CD4-positive, alpha-beta T cell (primary cell): ENCODE data around the gene CFDP1. TPM values are rescaled to one million over a fixed set of nuclear protein-coding genes. Genes with fewer than 3 reads are reported as not detected.

Experiments used
- ATAC-seq: fragments of 200-7000 bp; cut with Tn5 transposase; one replicate; pipeline ENCODE4 v1.10.0; 2022; ENCODE audit warnings: mild to moderate bottlenecking; ENCODE audit not compliant: poor library complexity
- CTCF ChIA-PET: fragments of 350-600 bp; sonication (Branson Sonifier 250); formaldehyde crosslinking; loops from one replicate; lab custom pipeline; 2021; ENCODE audit warnings: antibody characterized with exemption, inconsistent platforms; lab: Charles Lee
- POLR2A ChIA-PET: fragments of 350-600 bp; sonication (Branson Sonifier 250); formaldehyde crosslinking; loops from one replicate; lab custom pipeline; 2021; ENCODE audit warnings: antibody characterized with exemption, inconsistent platforms; lab: Charles Lee
- DNase-seq, 14 experiments: peaks; one replicate each; pipeline ENCODE4 v3.0.0-alpha.2; 2013 to 2020; ENCODE audit warnings: mixed read lengths in 2 of 14
- H3K27ac ChIP-seq, 2 donors: one replicate each; pipeline versions ENCODE4 v1.5.1 to v1.7.0; 2013; ENCODE audit warnings: low read length in 2 of 2, low read depth in 1 of 2, mild to moderate bottlenecking in 1 of 2
- H3K27me3 ChIP-seq, 2 experiments: 1 replicate in 1 of 2; 2 replicates in 1 of 2; pipeline versions ENCODE4 v1.6.1 to v1.7.0; 2013; ENCODE audit warnings: low read length in 2 of 2, control low read depth in 1 of 2, mild to moderate bottlenecking in 1 of 2, moderate library complexity in 1 of 2; ENCODE audit not compliant: insufficient read depth in 2 of 2, control insufficient read depth in 1 of 2
- H3K36me3 ChIP-seq: one replicate; pipeline ENCODE4 v1.6.1; 2013; ENCODE audit warnings: low read length, control low read depth; ENCODE audit not compliant: insufficient read depth
- H3K4me1 ChIP-seq: one replicate; pipeline ENCODE4 v1.6.1; 2013; ENCODE audit warnings: low read length, control low read depth; ENCODE audit not compliant: insufficient read depth
- H3K4me3 ChIP-seq: one replicate; pipeline ENCODE4 v1.5.1; 2013; ENCODE audit warnings: mild to moderate bottlenecking, low read length, moderate library complexity
- H3K9me3 ChIP-seq, 2 experiments: 1 replicate in 1 of 2; 2 replicates in 1 of 2; pipeline versions ENCODE4 v1.6.1 to v1.7.0; 2013; ENCODE audit warnings: low read length in 2 of 2, mild to moderate bottlenecking in 2 of 2, control low read depth in 1 of 2, moderate library complexity in 1 of 2; ENCODE audit not compliant: control insufficient read depth in 1 of 2, insufficient read depth in 1 of 2
- H3K27ac Mint-ChIP-seq: one replicate; pipeline ENCODE4 v1.8.0; 2020; ENCODE audit warnings: mixed read lengths
- H3K27me3 Mint-ChIP-seq: one replicate; pipeline ENCODE4 v1.8.0; 2021; ENCODE audit warnings: mixed read lengths
- H3K36me3 Mint-ChIP-seq: one replicate; pipeline ENCODE4 v1.8.0; 2021; ENCODE audit warnings: low read depth, mixed read lengths
- H3K4me1 Mint-ChIP-seq: one replicate; pipeline ENCODE4 v1.8.0; 2021; ENCODE audit warnings: low read depth, mixed read lengths
- H3K4me3 Mint-ChIP-seq: one replicate; pipeline ENCODE4 v1.8.0; 2020; ENCODE audit warnings: mild to moderate bottlenecking, mixed read lengths
- H3K9me3 Mint-ChIP-seq: one replicate; pipeline ENCODE4 v1.8.0; 2020; ENCODE audit warnings: mixed read lengths
- intact Hi-C, 2 experiments: fragments of 100-400 bp; cut with DNase I in 1 of 2; cut with micrococcal nuclease in 1 of 2; formaldehyde crosslinking; loops; one replicate each; pipeline versions ENCODE4 v1.15.1 to v1.9.0; 2023 to 2025; cut with DNase I, micrococcal nuclease
- total RNA-seq, 174 experiments: library from RNA in 2 of 174; stranded (reverse) in 2 of 174; gene quantifications; one replicate each; pipeline ENCODE4 v1.2.3 and lab custom pipeline; 2021 to 2026
- TF ChIP-seq, protein P1 (sequence below): fragments of 200-600 bp; IDR thresholded peaks from one replicate; pipeline ENCODE4 v1.8.0; 2022; ENCODE audit warnings: antibody characterized with exemption, mild to moderate bottlenecking

CFDP1 gene
- total RNA-seq, 2 experiments from 2014 or later, result 23.0 to 25.5 TPM

DNA sequence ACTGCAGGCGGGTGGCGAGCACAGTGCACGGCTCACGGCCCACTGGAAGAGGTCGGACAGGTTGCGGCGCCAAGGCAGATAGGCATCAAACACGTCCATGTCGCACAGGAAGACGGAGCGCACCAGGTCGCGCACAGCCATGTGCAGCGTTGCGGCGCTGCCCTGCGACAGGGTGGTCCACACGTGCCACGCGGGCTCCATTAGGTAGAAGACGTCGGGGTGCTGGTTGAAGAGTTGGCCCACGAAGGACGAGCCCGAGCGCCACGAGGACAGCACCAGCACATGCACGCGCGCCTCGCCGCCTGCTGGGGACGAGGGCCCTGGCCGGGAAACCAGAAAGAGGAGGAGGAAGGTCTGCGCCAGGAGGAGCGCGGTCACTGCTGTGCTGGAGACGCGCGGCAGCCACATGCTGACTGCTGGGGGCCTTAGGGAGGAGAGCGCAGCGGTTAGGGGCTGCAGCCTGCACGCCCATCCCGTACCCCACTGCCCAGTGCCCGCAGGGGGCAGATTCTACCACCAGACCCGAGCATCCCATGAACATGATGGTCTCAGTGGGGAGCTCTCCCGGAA, 46.2 kb upstream of the CFDP1 start:
- no peaks in the 10 kb centered on the region for H3K4me1 ChIP-seq
- no peak overlapping the region for H3K4me3 ChIP-seq
- H3K27me3 ChIP-seq, result no peaks in the 10 kb centered on the region
- TF ChIP-seq, protein P1, sequence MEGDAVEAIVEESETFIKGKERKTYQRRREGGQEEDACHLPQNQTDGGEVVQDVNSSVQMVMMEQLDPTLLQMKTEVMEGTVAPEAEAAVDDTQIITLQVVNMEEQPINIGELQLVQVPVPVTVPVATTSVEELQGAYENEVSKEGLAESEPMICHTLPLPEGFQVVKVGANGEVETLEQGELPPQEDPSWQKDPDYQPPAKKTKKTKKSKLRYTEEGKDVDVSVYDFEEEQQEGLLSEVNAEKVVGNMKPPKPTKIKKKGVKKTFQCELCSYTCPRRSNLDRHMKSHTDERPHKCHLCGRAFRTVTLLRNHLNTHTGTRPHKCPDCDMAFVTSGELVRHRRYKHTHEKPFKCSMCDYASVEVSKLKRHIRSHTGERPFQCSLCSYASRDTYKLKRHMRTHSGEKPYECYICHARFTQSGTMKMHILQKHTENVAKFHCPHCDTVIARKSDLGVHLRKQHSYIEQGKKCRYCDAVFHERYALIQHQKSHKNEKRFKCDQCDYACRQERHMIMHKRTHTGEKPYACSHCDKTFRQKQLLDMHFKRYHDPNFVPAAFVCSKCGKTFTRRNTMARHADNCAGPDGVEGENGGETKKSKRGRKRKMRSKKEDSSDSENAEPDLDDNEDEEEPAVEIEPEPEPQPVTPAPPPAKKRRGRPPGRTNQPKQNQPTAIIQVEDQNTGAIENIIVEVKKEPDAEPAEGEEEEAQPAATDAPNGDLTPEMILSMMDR, result no peak
- H3K27me3 Mint-ChIP-seq, result peaks cover 15% of the 10 kb centered on the region
- H3K4me1 Mint-ChIP-seq, result no peaks in the 10 kb centered on the region
- ChIA-PET POLR2A (no interaction called here), CTCF (no interaction called here)
- DNase-seq (no peak), ATAC-seq (no peak)
- H3K4me3 Mint-ChIP-seq, result no peak overlapping the region
- no peak overlapping the region for H3K27ac Mint-ChIP-seq
- peaks cover 0 to 13% of the 10 kb centered on the region in 2 experiments for H3K9me3 ChIP-seq
- no peaks in the 10 kb centered on the region for H3K9me3 Mint-ChIP-seq
- no peaks in the 10 kb centered on the region for H3K36me3 ChIP-seq
- intact Hi-C loops, result no loop called here
- no peaks in the 10 kb centered on the region for H3K36me3 Mint-ChIP-seq
- H3K27ac ChIP-seq, result no peak overlapping the region

DNA sequence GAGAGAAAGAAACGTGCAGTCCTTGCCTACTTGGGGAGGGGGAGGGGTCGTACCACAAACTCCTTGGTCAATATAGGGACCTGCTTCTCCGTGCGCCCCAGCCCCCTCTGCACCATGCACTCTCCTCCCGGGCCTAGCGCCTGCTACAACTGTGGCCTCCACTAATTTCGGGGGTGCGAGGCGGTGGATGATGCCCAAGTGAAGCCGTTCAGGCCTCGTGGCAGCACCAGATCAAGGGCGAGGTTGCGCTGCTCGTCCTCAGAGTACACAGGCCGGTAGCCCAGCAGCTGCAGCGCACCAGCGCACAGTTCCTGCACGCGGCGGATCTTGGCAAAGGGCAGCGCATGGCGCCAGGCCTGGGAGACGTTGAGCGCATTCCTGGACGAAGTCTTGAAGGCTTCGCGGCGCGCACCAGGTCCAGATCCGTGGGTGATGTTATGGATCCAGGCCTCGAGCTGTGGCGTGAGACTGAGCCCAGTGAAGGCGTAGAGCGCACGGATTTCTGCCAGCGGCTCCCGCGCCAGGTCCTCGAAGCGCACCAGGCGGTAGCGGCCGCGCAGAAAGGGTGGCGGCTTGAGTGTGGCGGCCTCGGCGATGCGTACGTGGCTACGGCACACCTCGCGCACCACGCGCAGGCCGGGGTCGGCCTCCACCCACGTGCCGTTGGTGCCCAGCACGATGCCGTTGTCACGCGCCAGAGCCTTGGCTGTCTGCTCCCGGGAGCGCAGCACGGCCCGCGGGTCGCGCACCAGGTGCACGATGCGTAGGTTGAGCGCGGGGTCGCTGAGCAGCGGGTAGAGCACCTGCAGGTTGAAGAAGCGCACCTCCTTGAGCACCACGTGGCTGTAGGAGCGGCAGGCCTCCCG, 45.4 kb upstream of the CFDP1 start:
- no peaks in the 10 kb centered on the region for H3K27me3 ChIP-seq
- H3K4me1 ChIP-seq, result no peaks in the 10 kb centered on the region
- DNase-seq (no peak), ATAC-seq (no peak)
- Mint-ChIP-seq H3K4me1 (no peaks in the 10 kb centered on the region), H3K4me3 (no peak overlapping the region), H3K36me3 (no peaks in the 10 kb centered on the region), H3K9me3 (no peaks in the 10 kb centered on the region), H3K27ac (no peak overlapping the region), H3K27me3 (peaks cover 15% of the 10 kb centered on the region)
- POLR2A ChIA-PET, result no interaction called here
- CTCF ChIA-PET, result no interaction called here
- H3K4me3 ChIP-seq, result no peak overlapping the region
- intact Hi-C loops, result no loop called here
- H3K27ac ChIP-seq, result no peak overlapping the region
- peaks cover 0 to 13% of the 10 kb centered on the region in 2 experiments for H3K9me3 ChIP-seq
- H3K36me3 ChIP-seq, result no peaks in the 10 kb centered on the region
- TF ChIP-seq, protein P1, result no peak

- H3K27me3 Mint-ChIP-seq, result peaks cover 15% of the 10 kb centered on the region
- POLR2A ChIA-PET, result no interaction called here
- DNase-seq, result peak in 2 of 14 experiments; percentile 40 to 50
- H3K27ac Mint-ChIP-seq, result no peak overlapping the region
- no peaks in the 10 kb centered on the region for H3K9me3 Mint-ChIP-seq
- Histone ChIP-seq H3K4me1 (no peaks in the 10 kb centered on the region), H3K4me3 (no peak overlapping the region), H3K27me3 (no peaks in the 10 kb centered on the region), H3K36me3 (no peaks in the 10 kb centered on the region), H3K9me3 (peaks cover 0 to 13% of the 10 kb centered on the region in 2 experiments), H3K27ac (no peak overlapping the region)
- intact Hi-C loops, result no loop called here
- no peak overlapping the region for H3K4me3 Mint-ChIP-seq
- no peaks in the 10 kb centered on the region for H3K36me3 Mint-ChIP-seq
- TF ChIP-seq, protein P1, result no peak
- CTCF ChIA-PET, result no interaction called here
- H3K4me1 Mint-ChIP-seq, result no peaks in the 10 kb centered on the region
- ATAC-seq, result no peak
Observed at GRCh38 chr16:75477680-75478473, 44.6 kb upstream of the CFDP1 start.
